Stimulated activated CD8-positive, alpha-beta memory T cell treated with anti-CD3 and anti-CD28 coated beads, Interleukin-4, amount 100 ng/mL, for 48 hours (primary cell): Measurements from ENCODE around the gene HOXD12.

Source experiments
- DNase-seq: peaks from one replicate; pipeline ENCODE4 v3.0.0-alpha.2; 2020

Gene HOXD12

DNA sequence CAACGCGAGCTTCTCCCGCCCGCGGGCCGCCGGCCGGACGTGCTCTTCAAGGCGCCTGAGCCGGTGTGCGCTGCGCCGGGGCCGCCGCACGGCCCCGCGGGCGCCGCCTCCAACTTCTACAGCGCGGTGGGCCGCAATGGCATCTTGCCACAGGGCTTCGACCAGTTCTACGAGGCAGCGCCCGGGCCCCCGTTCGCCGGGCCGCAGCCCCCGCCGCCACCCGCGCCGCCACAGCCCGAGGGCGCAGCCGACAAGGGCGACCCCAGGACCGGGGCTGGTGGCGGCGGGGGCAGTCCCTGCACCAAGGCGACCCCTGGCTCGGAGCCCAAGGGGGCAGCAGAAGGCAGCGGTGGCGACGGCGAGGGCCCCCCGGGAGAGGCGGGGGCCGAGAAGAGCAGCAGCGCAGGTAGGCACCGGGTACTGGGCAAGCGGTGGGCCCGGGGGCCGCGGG lies 8.2 kb downstream of the HOXD12 start:
- DNase-seq, result no peak

DNA sequence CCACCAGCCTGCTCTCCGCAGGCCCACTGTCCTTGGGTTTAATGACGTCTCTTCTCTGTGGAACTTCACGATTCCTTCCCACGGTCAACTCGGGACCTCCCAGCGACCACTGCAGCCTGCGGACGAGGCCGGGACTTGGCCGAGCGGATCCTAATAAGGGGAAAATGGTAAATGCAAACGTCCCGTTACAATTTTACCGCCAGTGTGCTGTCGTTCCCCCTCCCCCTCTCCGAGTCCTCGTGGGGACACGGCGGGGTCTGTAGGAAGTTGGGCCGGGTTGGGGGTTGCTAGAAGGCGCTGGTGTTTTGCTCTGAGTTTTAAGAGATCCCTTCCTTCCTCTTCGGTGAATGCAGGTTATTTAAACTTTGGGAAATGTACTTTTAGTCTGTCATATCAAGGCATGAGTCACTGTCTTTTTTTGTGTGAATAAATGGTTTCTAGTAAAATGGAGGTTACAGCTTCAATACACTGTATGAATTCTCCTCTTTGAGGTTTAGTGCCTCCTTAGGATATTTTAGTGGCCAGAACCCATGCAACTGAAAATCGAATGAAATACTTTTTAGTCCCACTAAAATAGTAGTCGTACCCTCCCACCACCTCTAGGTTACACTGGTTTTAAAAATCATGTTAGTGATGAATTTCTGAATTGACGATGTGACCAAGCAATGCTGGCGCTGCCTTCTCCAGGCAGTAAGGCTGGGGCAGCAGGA lies 9.8 kb downstream of the HOXD12 start:
- DNase-seq, result no peak

DNA sequence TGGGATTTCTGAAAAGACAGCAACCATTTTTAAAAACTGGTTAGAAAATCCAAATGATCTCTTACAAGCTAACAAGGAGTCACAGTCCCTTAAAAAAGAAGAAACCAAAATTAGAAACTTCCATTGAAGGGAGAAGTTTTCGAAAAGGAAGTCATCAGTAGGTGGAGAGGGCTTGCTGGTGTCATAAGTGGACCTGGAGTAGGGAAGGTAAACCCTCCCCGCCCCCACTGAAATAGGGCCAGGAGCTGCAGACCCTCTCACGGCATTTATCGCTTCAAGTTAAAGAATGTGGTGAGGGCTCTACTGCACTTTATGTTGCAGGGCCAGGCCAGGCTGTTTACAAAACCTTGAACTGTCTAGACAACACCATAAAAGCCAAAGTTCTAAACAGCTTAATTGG lies 10.4 kb downstream of the HOXD12 start:
- DNase-seq, result no peak

DNA sequence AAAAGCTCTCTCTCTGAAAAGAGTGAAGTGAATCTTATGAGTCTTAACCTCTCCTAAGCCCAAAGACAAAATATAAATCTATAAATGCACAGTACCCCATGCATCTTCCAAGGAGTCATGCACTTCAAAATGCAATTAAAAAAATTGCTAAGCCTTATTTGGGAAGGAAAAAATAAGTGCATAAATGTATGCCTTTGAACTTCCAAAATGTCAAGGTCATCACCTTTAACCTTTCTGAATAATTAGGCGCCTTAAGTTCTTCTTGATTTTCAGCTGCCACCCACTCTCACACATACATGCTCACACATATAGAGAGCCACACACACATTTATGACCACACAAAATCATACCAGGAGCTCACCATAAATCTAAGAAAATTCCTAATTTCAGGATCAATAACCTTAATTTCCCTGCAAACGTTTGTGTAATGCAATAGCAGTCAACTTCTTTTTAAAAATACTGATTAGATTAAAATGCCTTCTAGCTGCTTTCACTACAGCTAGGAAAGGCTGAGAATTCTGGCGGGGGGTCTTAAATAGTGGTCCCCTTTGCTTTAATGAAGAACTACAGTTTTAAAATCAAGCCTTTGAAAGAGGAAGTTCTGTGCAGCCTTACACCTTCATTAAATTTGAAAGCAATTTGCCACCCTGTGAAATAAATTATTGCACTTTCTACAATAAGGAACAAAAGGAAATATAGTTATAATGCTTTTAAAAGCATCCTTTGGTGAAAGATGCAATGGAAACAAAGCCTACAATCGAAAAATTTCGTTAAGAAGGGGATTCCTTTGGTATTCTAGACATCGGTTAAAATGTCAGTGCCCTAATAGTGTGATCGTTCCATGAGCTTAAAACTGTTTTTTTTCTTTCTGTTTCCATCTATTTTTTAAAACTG lies 11.1 kb downstream of the HOXD12 start:
- no peak for DNase-seq

DNA sequence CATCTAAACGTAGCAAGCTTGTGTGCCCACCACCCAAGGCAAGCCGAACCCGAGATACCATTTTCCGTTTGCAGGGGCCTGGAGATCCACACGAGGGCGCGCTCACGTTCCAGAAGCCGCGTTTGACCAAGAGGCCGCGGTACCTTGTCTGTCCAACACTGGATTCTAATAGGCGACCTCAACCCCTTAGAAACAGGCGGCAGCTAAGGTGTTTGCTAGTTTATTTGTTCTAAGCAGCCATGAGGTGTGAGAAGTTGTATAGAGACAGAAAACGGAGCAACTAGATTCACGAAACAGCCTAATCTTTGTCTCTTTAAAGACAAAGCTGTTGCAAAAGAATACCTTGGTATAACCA lies 11.7 kb downstream of the HOXD12 start:
- peak; percentile 56 for DNase-seq

DNA sequence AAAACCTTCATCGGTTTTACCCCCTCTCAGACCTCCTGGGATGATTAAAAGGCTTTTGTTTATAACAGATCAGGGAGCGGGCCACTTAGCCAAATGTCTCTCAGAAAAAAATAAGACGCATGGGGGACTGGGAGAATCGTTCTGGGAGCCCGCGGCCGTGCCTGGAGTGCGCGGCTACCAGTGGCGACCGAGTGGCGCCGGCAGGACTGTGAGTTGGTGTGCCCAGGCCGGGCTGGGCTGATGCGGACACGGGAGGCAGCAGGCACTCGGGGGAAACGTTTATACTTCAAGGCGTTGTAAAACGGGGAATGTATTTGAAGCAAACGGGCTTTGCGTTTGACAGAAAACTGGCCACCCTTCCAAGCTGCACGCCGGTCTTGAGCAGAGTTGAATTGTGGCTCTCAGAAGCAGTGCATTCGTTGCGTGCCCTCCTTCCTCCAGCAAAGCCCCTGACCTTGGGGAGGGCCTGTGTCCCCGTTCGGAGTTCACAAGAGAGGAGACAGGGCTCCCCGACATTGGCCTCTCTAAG lies 12.3 kb downstream of the HOXD12 start:
- no peak for DNase-seq

DNA sequence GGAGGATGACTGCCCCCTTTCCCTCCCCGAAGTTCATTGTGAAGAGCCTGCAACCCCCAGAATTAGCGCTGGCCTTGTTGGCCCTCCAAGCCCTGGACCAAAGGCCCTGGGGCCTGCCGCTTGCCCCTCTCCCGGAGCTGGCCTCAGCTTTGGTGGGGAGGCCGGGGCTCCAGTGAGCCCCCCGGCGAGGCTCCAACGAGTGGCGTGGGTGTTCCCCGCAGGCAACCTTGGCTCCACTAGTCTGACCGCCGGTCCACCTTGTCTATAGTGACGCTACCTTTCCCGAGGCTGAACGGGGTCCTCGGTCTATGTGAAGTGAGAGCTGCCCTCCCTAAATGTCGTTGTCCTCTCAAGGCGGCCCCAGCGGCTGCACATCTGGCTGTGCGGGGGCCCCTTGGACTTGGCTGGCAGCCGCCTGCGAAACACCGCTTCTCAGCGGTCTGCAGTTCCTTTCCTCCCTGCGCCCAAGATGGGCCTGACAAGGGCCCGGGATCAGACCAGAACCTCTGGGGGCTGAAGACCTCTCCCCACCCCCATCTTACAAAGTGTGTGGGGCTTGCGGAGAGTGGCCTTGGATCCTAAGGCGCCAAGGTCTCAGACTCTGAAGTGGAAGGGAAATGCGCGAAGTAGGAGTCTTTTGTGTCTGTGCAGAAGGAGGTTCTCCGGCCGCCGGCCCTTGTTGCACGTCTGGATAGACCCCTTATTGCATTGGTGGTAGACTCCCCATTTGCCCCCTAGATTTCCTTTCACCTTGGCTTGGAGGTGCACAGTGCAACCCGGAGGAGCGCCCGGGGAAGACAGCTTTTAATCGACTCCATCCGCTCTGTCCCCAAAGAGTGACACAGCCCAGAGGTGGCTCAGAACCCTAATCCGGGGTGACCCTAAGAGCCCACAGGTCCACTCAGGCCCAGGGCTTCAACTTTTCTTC lies 13.0 kb downstream of the HOXD12 start:
- DNase-seq, result no peak

DNA sequence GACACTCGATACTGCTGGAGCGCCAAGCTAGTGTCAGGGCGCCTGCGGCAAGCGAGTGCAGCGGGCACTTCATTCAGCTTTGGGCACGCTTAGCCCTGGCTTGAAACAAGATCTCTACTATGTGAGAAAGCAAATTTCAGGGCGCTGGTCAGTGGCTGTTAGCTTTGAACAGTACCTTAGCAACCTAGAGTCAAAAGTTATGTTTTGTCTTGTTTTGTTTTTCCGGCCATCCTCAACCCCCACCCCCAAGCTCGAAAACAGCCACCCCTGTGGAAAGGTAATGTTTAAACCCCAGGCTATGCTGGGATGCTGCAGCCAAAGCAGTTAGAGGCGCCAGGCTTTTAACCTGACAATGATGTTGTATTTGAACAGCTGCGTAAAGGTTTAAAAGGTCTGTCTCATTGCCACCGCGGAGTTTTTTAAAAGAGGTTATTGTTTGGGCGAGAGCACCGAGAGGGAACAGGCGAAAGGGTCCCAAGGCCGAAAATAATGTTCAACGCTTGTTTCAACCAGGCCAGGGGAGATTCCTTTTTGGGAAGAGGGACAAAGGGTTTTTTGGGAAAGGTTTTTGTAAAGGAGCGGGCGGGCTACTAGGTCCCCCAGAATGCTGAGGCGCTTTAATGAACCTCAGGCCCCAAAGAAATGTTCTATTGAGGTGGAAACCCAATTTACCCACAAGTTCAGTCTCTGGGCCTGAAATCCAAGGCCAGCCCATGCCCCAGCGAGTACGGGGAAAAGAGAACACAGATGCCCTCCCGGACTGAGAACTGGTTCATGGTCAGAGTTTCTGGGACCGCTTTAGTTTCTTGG lies 14.7 kb downstream of the HOXD12 start:
- no peak for DNase-seq

DNA sequence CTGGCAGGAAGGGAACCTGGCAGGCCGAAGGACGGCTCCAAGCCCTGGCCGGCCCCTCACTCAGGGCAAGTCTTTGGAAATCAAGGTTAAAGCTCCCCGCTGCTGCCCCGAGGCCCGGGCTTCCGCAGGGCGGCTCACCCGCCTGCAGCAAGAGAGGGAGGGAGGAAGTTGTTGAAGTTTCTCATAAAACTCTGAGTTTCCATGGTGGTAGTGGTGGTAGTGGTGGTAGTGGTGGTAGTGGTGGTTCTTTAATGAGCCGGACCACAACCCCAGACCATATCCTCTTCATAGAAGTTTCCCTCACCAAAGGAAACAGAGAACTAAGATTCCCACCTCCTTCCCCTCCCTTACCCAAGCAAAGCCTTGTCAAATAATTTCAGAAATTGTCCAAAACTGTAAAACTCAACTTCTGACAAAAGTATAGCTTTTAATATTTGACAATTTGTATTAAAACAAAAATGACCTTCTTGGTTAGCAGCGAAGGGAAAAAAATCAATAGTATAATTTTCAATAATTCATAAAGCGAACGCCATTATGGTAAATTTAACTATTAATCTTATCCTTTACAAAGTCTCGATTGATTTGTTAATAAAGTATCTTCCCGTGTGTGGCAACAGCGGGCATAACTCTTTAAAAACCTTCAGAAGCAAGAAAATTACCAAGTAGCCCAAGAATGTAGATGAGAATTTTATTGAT lies 15.5 kb downstream of the HOXD12 start:
- no peak for DNase-seq

DNA sequence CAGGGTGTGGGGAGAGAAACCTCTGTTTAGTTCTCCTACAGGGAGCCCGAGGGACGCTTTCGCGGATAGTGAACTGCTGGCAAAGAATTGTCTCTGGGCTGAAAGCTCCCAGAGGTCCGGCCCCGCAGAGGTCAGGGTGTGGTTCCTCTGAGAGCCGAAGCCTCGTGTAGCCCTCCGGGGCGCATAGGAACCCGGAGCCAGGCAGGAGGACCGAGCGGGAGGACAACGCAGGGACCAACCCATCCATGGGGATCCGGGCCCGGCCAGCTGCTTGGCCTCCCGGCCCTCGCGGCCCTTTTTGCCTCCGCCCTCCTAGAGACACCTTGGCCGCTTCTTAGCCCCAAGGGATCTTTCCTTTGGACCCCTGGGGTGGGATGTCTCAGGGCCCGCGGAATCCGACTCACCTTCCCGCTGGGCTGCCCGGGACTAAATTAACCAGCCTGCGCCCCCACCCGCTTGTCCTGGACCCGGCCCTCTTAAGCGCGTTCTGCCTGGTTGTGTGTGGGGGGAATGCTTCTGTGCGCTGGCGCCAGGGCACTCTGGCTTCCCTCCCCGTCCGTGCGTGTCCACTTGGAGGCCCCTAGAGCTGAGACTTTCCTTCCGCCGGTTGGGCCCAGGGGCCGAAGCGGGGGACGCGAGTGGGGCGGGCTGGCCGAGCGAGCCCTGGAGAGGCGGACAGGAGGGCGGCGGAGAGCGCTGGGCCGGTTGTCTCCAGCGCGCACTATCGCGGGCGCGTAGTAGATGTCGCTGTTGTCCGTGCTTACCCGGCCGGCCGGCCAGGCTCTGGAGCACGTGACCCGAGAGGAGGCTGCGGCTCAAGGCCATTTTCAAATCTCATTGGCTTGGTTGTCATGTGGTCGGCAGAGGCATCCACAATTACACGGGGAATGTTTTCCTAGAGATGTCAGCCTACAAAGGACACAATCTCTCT lies 16.6 kb downstream of the HOXD12 start, which contains the start of gene HOXD10:
TSS of gene HOXD10 (plus strand) at position 896 of the 931 bp plus-strand sequence. CDS start 56 bp downstream, outside the sequence.
- no peak for DNase-seq

DNA sequence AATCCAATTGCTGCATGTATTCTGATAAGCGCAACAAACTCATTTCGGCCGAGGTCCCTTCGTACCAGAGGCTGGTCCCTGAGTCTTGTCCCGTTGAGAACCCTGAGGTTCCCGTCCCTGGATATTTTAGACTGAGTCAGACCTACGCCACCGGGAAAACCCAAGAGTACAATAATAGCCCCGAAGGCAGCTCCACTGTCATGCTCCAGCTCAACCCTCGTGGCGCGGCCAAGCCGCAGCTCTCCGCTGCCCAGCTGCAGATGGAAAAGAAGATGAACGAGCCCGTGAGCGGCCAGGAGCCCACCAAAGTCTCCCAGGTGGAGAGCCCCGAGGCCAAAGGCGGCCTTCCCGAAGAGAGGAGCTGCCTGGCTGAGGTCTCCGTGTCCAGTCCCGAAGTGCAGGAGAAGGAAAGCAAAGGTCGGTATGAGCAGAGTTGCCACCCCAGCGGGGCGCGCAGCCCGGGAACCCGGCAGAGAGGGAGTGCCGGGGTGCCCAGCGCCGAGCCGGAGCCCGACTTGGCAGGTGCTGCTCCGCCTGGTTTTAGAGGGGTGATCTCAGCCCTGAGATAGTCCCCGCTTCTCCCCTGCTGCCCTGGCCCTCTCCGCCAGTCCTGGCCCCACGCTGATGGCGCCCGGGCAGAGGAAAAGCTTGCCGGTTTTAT lies 17.7 kb downstream of the HOXD12 start:
- DNase-seq, result no peak

DNA sequence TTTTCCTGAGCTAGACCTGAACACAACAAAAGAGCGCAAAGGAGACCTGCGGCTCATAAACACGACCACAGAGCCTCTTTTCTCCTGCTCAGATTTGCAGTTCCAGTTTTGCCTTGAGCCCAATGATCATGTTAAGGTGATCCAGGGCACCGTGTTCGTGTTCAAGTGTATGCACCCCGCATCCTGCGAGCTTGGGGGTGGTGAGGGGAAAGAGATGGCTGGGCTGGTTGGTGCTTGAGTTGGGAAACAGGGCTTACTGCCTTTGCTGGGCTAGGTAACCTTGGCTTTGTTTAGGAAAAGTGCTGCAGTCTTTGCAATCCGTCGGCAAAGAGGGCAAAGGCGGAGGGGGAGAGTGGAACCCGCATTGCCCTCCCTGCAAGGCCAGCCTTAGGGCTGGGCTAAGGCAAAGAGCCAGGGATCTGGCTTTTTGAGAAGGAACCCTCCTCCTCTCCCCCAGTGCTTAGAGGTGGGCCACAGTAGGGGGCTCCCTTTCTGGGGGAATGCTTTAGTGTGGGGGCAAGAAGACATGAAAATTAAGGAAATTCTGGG lies 18.3 kb downstream of the HOXD12 start:
- DNase-seq, result no peak

DNA sequence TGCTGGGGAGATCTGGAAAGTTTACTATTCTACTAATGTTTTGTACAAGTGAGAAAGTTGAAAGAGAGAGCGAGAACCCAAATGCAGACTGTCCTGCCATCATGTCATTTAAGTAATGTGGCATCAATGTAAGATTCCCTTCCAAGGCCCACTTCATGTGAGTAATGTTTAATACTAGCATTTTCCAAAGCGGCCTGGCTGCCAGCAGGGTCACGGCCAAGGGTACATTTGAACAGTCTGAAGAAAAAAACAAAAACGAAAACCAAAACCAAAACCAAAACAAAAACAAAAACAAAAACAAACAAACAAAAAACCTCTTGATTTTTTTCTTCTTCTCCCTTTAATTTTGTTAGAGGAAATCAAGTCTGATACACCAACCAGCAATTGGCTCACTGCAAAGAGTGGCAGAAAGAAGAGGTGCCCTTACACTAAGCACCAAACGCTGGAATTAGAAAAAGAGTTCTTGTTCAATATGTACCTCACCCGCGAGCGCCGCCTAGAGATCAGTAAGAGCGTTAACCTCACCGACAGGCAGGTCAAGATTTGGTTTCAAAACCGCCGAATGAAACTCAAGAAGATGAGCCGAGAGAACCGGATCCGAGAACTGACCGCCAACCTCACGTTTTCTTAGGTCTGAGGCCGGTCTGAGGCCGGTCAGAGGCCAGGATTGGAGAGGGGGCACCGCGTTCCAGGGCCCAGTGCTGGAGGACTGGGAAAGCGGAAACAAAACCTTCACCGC lies 19.2 kb downstream of the HOXD12 start:
- no peak for DNase-seq

DNA sequence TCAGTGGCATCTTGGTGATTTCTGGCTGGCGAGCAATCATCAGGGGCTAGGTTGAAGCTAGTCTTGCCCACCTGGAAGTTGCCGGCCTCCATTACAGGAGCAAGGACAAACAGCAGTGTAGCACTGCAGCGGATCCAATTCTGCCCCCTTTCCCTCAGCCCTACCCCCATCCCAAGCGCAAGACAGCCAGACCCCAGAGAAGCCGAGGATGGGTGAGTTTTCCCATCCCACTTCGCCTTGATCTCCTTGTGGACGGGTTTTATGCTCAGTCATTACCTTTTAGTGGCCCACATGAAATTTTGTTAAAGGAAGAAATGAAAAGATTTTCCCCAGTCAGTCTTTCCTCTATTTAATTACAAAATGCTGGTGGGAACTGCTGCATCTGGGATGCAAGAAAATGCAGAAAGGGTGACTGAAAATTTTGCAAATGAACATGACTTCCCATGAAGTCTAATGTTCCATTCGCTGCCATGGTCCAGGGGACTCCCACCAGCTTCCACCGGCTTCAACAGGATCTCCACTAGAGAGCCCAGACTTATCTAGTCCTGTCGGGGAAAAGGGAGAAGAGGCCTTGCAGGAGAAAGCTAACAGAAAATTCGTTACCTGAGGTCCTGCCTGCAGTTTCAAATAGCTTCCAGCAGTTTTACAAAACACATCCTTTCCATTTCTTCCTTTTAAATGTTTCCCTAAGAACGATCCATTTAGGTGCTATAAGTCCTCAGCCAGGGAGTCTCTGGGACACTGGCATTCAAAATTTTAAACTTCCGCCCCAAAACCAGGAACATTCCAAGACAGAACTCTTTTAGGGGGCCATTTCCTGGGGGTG lies 21.0 kb downstream of the HOXD12 start:
- DNase-seq, result no peak

DNA sequence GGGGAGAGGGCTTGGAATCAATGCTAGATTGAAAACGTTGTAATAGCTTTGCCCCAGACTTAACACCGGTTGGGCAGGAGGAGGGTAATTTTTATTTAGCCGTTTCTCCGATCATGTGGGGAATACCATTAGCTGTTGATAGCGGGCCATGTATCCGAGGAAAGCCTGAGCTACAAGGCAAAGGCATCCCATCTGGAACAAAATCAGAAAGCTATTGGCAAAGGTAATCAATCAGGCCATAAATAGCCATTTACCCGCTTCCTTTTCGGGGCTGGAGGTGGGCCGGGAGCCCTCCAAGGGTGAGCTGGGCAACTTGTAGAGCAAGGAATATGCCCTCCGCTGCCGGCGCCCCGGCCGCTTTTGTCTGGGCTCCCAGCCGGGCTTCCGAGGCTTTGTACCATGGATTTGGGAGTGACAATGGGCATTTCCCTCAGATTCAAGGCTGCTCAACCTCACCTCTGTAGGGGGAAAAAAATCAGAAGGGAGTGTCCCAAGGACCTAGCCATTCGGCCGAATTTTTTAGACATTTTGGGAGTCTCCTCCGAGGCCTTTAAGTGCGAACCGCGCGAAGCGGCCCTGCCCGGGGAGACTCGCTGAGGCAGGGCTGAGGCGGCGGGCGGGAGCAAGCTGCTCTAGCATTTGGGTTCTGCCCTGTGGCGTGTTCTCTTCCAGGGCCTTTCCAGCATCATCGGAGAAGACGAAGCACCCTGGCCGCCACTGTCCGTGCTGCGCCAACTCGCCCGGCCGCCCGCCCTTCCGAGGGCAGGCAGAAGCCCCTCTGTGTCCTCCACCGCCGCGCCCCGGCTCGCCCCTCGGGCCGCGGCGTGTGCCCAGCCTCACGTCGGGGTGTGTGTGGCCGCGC lies 21.8 kb downstream of the HOXD12 start:
- DNase-seq, result no peak

DNA sequence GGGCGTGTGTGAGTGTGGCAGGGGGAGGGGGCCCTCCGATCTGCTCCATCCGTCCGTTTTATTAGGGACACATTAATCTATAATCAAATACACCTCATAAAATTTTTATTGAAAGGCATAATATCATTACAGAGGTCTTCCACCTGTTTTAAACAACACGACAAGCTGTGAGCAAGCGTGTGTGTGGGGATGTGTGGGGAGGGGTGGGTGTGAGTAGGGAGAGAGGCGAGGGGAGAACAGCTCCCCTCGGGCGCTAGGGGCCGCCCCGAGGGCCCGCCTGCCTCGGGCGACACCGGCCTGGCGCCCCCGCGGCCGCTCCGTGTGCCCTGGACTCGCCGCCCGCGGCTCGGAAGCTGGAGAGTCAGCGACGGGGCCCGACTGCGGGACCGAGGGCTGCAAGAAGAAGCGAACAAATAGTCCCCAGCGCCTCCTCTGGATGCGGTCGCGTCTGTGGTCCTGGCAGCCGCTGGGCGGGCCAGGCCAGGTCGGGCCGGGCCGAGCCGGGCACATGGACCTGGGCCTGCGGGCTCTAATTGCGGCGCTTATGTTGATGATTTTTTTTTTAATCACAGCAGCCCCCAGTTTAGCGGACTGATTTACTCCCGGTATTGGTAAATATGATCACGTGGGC lies 22.6 kb downstream of the HOXD12 start:
- DNase-seq, result no peak
